Activated CD4-positive, alpha-beta T cell treated with anti-CD3 and anti-CD28 coated beads, Interleukin-2, amount 50 U/mL, for 24 hours (primary cell): ENCODE measurements around the gene IGF2BP1.

Source experiments
- DNase-seq, 2 donors: peaks; one replicate each; pipeline ENCODE4 v3.0.0-alpha.2; 2020; ENCODE audit warnings: low read depth in 1 of 2, low spot score in 1 of 2

IGF2BP1 gene

GRCh38 chr17:48997103-48997826 lies at the start of gene IGF2BP1:
IGF2BP1 (plus strand) TSS chr17:48997385; CDS start chr17:48997746, 361 bp downstream.
- DNase-seq = no peak

- DNase-seq = no peak
Measured at GRCh38 chr17:48951572-48951971, 45.6 kb upstream of the IGF2BP1 start.

GRCh38 chr17:48952904-48953303 lies 44.3 kb upstream of the IGF2BP1 start:
- DNase-seq = no peak

DNA sequence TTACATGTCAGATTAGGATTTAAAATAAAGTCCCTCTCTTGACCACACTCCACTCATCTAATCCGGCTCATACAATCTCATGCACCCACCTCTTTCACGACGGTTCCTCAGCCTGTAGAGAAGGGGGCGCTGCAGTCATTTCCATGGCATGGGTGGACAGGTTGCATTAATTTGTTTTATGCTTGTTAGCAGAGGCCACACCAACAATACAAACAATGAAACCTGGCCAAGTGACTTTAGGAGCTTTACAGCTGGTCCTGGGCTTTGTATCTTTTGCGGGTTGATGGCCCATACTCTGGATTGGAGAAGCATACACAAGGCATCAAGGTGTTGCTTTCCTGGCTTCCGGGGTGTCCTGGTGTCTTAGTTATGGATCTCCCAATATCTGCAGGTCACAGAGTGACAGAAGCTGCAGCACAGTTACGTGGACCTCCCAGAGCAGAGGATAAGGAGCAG lies 42.9 kb upstream of the IGF2BP1 start:
- DNase-seq = no peak

GRCh38 chr17:48960834-48961515 lies 36.2 kb upstream of the IGF2BP1 start:
- no peak for DNase-seq

DNA sequence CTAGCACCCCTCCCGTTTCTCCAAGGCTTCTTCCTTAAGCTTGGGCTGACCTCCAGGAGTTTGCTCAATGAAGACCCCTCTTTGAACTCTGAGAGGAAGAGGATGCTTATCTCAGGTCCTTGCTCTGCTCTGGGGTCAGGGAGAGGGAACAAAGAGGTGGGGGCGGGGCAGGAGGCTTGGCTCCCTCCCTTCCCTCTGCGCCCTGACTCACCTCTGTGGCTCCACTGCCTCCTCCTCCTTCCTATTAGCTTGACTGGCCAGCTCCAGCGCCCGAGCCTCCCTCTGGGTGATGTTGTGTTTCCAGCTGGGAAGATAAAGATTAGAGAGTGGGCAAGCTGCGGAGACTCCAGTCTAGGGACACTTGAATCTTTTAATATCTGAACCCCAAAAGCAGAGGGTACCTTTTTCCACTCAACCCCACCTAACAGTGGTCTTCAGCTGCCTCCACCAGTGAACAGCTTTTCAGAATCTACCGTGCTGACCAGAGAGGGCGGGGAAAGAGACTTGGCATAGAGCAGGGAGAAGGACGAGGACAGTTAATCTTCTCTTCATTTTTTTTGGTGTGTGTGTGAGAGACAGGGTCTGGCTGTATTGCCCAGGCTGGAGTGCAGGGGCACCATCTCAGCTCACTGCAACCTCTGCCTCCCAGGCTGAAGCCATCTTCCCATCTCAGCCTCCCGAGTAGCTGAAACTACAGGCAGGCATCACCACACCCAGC lies 35.5 kb upstream of the IGF2BP1 start:
- DNase-seq = no peak

- no peak for DNase-seq
Measured at GRCh38 chr17:48970224-48970623, 27.0 kb upstream of the IGF2BP1 start.

- DNase-seq = no peak
Measured at GRCh38 chr17:48970865-48971687, 26.1 kb upstream of the IGF2BP1 start.

DNA sequence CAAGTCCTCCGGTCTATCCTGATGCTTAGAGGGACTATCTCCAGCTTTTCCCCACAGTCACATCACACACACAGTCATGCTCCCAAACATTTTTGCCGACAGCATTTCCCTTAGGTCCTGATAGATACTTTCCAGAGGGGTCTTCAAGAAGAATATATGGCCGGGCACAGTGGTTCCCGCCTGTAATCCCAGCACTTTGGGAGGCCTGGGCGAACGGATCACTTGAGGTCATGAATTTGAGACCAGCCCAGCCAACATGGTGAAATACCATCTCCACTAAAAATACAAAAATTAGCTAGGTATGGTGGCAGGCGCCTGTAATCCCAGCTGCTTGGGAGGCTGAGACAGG lies 24.5 kb upstream of the IGF2BP1 start:
- DNase-seq = no peak

DNA sequence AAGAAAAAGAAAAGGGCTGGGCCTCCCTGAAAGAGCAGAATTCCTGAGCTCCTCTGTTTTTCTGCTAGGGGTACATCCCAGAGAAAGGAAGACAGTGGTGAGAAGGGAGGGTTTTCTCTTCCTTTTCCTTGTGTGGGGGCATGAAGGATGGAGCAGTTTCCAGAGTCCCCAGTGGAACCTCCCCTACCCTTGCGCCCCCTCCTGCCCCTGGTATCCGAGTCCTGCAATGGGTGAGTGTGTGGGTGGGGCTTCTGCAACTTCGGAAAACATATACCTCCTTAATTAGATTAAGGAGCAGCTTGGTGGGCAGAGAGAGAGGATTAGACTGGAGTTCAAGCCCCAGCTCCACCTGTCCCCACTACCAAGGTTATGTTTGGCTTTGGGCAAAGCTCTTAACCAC lies 23.4 kb upstream of the IGF2BP1 start:
- no peak for DNase-seq

DNA sequence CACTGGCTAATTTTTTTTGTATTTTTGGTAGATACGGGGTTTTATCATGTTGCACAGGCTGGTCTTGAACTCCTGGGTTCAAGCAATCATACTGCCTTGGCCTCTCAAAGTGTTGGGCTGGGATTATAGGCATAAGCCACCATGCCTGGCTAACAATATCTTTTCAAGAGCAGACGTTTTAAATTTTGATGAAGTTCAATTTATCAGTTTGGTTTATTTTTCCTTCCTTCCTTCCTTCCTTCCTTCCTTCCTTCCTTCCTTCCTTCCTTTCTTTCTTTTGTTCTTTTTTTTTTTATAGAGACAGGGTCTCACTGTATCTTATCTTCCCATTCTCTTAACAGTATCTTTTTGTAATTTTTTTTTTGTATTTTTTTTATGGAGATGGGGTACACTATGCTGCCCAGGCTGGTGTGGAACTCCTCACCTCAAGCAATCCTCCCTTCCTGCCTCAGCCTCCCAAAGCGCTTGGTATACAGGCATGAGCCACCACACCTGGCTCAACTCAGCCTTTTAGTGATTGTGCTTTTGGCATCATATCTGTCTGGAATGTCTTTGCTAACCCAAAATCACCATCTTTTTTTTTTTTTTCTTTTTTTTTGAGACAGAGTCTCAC lies 15.2 kb upstream of the IGF2BP1 start:
- DNase-seq = no peak

DNA sequence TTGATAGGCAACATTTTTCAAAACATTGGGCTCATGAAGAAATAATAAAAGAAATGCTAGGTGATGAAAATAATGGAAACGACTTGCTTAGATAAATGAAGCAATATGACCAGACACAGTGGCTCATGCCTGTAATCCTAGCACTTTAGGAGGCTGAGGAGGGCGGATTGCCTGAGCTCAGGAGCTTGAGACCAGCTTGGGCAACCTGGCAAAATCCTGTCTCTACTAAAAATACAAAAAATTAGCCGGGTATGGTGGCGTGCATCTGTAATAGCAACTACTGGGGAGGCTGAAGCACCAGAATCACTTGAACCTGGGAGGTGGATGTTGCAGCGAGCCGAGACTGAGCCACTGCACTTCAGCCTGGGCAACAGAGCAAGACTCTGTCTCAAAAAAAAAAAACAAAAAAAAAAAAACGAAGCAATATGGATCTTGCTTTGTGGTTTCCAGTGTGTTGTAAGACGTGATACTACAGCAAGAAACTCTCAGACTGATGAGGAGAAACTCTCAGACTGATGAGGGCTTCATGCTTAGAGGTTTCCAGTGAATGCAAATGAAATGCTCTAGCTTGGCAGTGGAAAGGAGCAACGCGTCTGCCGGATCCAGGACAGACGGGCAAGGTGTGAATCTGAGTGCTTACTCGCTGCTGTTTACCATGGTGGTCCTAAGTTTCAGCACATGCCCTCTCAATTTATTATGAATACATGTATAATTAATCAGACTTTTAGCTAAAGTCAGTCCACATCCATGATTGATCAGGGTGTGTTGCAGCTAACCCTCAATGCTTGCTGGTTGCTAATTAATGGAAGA lies 11.5 kb upstream of the IGF2BP1 start:
- DNase-seq = no peak

GRCh38 chr17:48989100-48989499 lies 8.1 kb upstream of the IGF2BP1 start:
- DNase-seq = no peak

- DNase-seq = no peak
Measured at GRCh38 chr17:48990882-48991357, 6.3 kb upstream of the IGF2BP1 start.

DNA sequence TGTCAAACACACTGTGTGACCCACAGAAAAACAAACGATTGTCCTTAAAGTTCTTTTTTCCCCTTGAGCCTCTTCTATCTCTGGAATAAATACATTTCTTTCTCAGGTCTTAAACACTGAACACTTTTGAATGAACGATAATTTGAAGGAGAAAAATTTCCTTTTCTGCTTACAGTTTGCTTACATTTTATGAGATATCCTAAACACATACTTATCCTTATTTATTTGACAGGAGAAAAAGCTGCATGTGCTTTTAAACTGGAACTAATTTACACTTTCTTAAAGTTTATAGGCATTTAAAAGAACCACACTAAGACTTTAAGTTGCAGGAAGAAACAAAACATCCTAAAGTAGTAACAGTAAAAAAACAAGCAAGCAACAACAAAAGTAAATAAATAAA lies 4.7 kb upstream of the IGF2BP1 start:
- DNase-seq = no peak

DNA sequence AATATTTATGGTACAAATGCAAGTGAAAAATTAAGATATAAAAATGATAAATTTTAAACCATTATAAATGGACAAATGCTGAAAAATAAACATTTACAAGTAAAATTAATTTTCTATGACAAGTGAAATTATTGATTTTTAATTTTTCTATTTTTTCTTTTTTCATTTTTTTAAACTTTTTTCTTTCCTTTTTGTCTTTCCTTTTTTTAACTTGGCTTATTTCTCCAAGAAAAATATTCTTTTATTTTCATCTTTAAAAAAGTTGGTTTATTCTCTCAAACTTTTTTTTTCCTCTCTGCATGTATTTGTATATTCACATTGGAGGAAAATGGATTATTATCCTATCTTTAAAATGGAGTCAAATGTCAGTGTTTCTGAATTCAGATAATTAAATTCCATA lies 3.9 kb upstream of the IGF2BP1 start:
- no peak for DNase-seq

GRCh38 chr17:48993951-48994350 lies 3.2 kb upstream of the IGF2BP1 start:
- no peak for DNase-seq

- DNase-seq = no peak
Measured at GRCh38 chr17:48994549-48995303, 2.5 kb upstream of the IGF2BP1 start.

DNA sequence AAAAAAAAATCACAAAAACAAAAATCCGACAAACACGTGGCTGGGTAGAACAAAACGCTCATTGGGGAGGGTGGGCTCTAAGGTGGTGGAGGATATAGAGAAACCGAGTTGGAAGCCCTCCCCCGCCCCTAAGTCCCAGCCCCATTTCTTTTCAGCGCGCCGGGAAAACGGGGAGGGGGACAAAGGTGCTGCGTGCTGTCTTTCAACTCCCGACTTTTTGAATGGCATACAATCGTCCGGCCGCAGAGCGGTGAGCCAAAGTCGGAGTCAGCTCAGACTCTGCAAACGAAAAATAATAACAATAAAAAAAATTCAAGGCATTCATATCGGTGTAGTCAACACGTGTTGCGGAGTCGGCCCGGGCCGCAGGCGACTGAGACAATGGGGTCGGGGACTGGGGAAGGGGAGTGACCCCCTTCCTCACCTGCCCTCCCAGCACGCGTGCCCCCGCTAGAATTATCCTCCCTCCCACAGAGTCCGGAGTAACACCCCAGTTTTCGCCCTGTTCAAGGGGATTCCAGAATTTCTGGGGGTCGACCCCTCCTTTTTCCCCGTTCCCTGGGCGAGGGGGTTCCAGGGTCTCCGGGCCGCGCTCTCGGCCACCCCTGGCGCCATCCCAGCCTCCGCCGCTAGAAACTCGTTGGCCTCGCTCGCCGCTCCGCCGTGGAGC lies 1.7 kb upstream of the IGF2BP1 start:
- DNase-seq = no peak
